Amygdala (tissue), 56 donors: Measurements from ENCODE around the gene GPR42.
"Not testable (repeated sequence)": the region's sequence is repeated elsewhere in the genome, so short reads cannot be mapped to it uniquely, and the experiment has no call there.

Experiments used
- DNase-seq, 56 donors: peaks; one replicate each; lab custom pipeline; 2025; lab: John Stamatoyannopoulos, UW

GPR42 gene

GRCh38 chr19:35346193-35347052, 24.4 kb upstream of the GPR42 start:
- DNase-seq = no peak

- DNase-seq = peak in 1 of 56 donors; percentile 26
These were observed 23.5 kb upstream of the GPR42 start, which contains the start of gene FFAR1 for GRCh38 chr19:35347171-35347929. Gene FFAR1 (plus strand): TSS chr19:35347902. CDS start chr19:35351552, 3,650 bp downstream.

- DNase-seq = no peak
These were observed 23.0 kb upstream of the GPR42 start for GRCh38 chr19:35347930-35348298.

- DNase-seq = no peak
These were observed 21.8 kb upstream of the GPR42 start for GRCh38 chr19:35348911-35349611.

GRCh38 chr19:35349614-35350521, 21.0 kb upstream of the GPR42 start:
- no peak for DNase-seq

GRCh38 chr19:35350591-35350990, 20.3 kb upstream of the GPR42 start:
- DNase-seq = no peak

- DNase-seq = no peak
These were observed 19.3 kb upstream of the GPR42 start for GRCh38 chr19:35351411-35352176.

- no peak for DNase-seq
These were observed 18.8 kb upstream of the GPR42 start for GRCh38 chr19:35352177-35352447.

GRCh38 chr19:35352448-35353304, 18.2 kb upstream of the GPR42 start:
- peak in 47 of 56 donors; percentile 6 to 78 (median 45) for DNase-seq

GRCh38 chr19:35353635-35354034, 17.2 kb upstream of the GPR42 start:
- no peak for DNase-seq

- DNase-seq = no peak
These were observed 16.0 kb upstream of the GPR42 start for GRCh38 chr19:35354898-35355297.

GRCh38 chr19:35355791-35356460, 14.9 kb upstream of the GPR42 start:
- no peak for DNase-seq

- peak in 11 of 56 donors; percentile 4 to 53 (median 19) for DNase-seq
These were observed 12.8 kb upstream of the GPR42 start, which contains the start of gene FFAR3 for GRCh38 chr19:35357867-35358573. Gene FFAR3 (plus strand): TSS chr19:35358460. CDS start chr19:35358891, 431 bp downstream.

- not testable (repeated sequence) for DNase-seq
These were observed 12.0 kb upstream of the GPR42 start for GRCh38 chr19:35358834-35359233.

- DNase-seq = not testable (repeated sequence)
These were observed 11.5 kb upstream of the GPR42 start for GRCh38 chr19:35359395-35359794.

GRCh38 chr19:35360081-35360480, 10.8 kb upstream of the GPR42 start:
- DNase-seq = not testable (repeated sequence)

- DNase-seq = no peak
These were observed 9.9 kb upstream of the GPR42 start for GRCh38 chr19:35360880-35361420.
